IPS-18a (cell line): ENCODE measurements around the gene SRSF6.
A peak's percentile ranks its signal among the peaks of the same experiment; 100 is the strongest.
"Not testable (repeated sequence)": the region's sequence is repeated elsewhere in the genome, so short reads cannot be mapped to it uniquely, and the experiment has no call there.

ENCODE experiments used
- H3K27ac ChIP-seq: one replicate; pipeline ENCODE4 v1.5.1; 2013; ENCODE audit warnings: low read length
- H3K27me3 ChIP-seq: one replicate; pipeline ENCODE4 v1.6.1; 2013; ENCODE audit warnings: mild to moderate bottlenecking, low read length; ENCODE audit not compliant: control insufficient read depth, insufficient read depth
- H3K36me3 ChIP-seq: one replicate; pipeline ENCODE4 v1.6.1; 2013; ENCODE audit warnings: low read depth, low read length; ENCODE audit not compliant: control insufficient read depth
- H3K4me1 ChIP-seq: one replicate; pipeline ENCODE4 v1.6.1; 2013; ENCODE audit warnings: low read depth, low read length; ENCODE audit not compliant: control insufficient read depth
- H3K4me3 ChIP-seq: one replicate; pipeline ENCODE4 v1.5.1; 2013; ENCODE audit warnings: low read length
- H3K9ac ChIP-seq: one replicate; pipeline ENCODE4 v1.6.1; 2013; ENCODE audit warnings: mild to moderate bottlenecking, low read length, moderate library complexity
- H3K9me3 ChIP-seq: one replicate; pipeline ENCODE4 v1.6.1; 2013; ENCODE audit warnings: low read depth, low read length; ENCODE audit not compliant: control insufficient read depth

The SRSF6 gene

GRCh38 chr20:43457640-43458421, at the start of gene SRSF6:
Gene SRSF6, plus strand, starts transcription at chr20:43457896. Its CDS starts 138 bp downstream, at chr20:43458034.
- H3K4me3 ChIP-seq = peak within 1 kb of the TSS; percentile 77
- H3K4me1 ChIP-seq = no peaks in the 10 kb centered on the region
- H3K9ac ChIP-seq = peak within 1 kb of the TSS; percentile 100
- no peaks in the 10 kb centered on the region for H3K27me3 ChIP-seq
- H3K36me3 ChIP-seq = peaks cover 40% of the 10 kb centered on the region
- no peaks in the 10 kb centered on the region for H3K9me3 ChIP-seq
- H3K27ac ChIP-seq = peak within 1 kb of the TSS; percentile 99

GRCh38 chr20:43408848-43409576, 48.7 kb upstream of the SRSF6 start:
- Histone ChIP-seq H3K4me3 (no peak overlapping the region), H3K9ac (no peak overlapping the region), H3K36me3 (no peaks in the 10 kb centered on the region), H3K27ac (no peak overlapping the region), H3K27me3 (peaks cover 4% of the 10 kb centered on the region), H3K9me3 (peaks cover 10% of the 10 kb centered on the region), H3K4me1 (no peaks in the 10 kb centered on the region)

- Histone ChIP-seq H3K36me3 (no peaks in the 10 kb centered on the region), H3K27me3 (peaks cover 4% of the 10 kb centered on the region), H3K4me1 (no peaks in the 10 kb centered on the region), H3K9ac (no peak overlapping the region), H3K4me3 (no peak overlapping the region), H3K27ac (no peak overlapping the region), H3K9me3 (peaks cover 10% of the 10 kb centered on the region)
Measured at GRCh38 chr20:43409577-43409913, 48.2 kb upstream of the SRSF6 start.

GRCh38 chr20:43415661-43416430, 41.9 kb upstream of the SRSF6 start:
- Histone ChIP-seq H3K9ac (no peak overlapping the region), H3K27ac (no peak overlapping the region), H3K36me3 (no peaks in the 10 kb centered on the region), H3K4me3 (no peak overlapping the region), H3K4me1 (no peaks in the 10 kb centered on the region), H3K27me3 (no peaks in the 10 kb centered on the region), H3K9me3 (peaks cover 9% of the 10 kb centered on the region)

GRCh38 chr20:43416591-43417228, 41.0 kb upstream of the SRSF6 start:
- H3K9me3 ChIP-seq = peaks cover 9% of the 10 kb centered on the region
- H3K36me3 ChIP-seq = no peaks in the 10 kb centered on the region
- no peaks in the 10 kb centered on the region for H3K4me1 ChIP-seq
- no peak overlapping the region for H3K9ac ChIP-seq
- no peaks in the 10 kb centered on the region for H3K27me3 ChIP-seq
- H3K27ac ChIP-seq = no peak overlapping the region
- H3K4me3 ChIP-seq = no peak overlapping the region

GRCh38 chr20:43420192-43420591, 37.5 kb upstream of the SRSF6 start:
- no peaks in the 10 kb centered on the region for H3K4me1 ChIP-seq
- no peaks in the 10 kb centered on the region for H3K27me3 ChIP-seq
- peaks cover 9% of the 10 kb centered on the region for H3K9me3 ChIP-seq
- no peak overlapping the region for H3K27ac ChIP-seq
- no peak overlapping the region for H3K4me3 ChIP-seq
- no peak overlapping the region for H3K9ac ChIP-seq
- H3K36me3 ChIP-seq = no peaks in the 10 kb centered on the region

- not testable (repeated sequence) for H3K4me1 ChIP-seq, H3K27ac ChIP-seq, H3K9ac ChIP-seq, H3K36me3 ChIP-seq, H3K4me3 ChIP-seq, H3K27me3 ChIP-seq, H3K9me3 ChIP-seq
Measured at GRCh38 chr20:43420913-43421312, 36.8 kb upstream of the SRSF6 start.

- Histone ChIP-seq H3K4me1 (peaks cover 7% of the 10 kb centered on the region), H3K9ac (no peak overlapping the region), H3K4me3 (no peak overlapping the region), H3K36me3 (no peaks in the 10 kb centered on the region), H3K9me3 (no peaks in the 10 kb centered on the region), H3K27ac (no peak overlapping the region), H3K27me3 (no peaks in the 10 kb centered on the region)
Measured at GRCh38 chr20:43426172-43426571, 31.5 kb upstream of the SRSF6 start.

GRCh38 chr20:43430265-43431133, 27.2 kb upstream of the SRSF6 start:
- no peaks in the 10 kb centered on the region for H3K27me3 ChIP-seq
- no peaks in the 10 kb centered on the region for H3K9me3 ChIP-seq
- H3K36me3 ChIP-seq = no peaks in the 10 kb centered on the region
- H3K9ac ChIP-seq = peak overlapping the region; percentile 26
- H3K27ac ChIP-seq = no peak overlapping the region
- H3K4me3 ChIP-seq = peak overlapping the region; percentile 9
- H3K4me1 ChIP-seq = peaks cover 7% of the 10 kb centered on the region

- Histone ChIP-seq H3K36me3 (no peaks in the 10 kb centered on the region), H3K9ac (no peak overlapping the region), H3K4me1 (peaks cover 7% of the 10 kb centered on the region), H3K9me3 (no peaks in the 10 kb centered on the region), H3K27ac (no peak overlapping the region), H3K27me3 (no peaks in the 10 kb centered on the region), H3K4me3 (no peak overlapping the region)
Measured at GRCh38 chr20:43431134-43431519, 26.6 kb upstream of the SRSF6 start.
